Activated naive CD4-positive, alpha-beta T cell treated with anti-CD3 and anti-CD28 coated beads, Interleukin-2, amount 50 U/mL, for 24 hours (primary cell): ENCODE data around the gene ICAM4.

Experiments used
- H3K27ac Mint-ChIP-seq: one replicate; pipeline ENCODE4 v1.8.0; 2021; ENCODE audit warnings: mild to moderate bottlenecking, mixed read lengths
- H3K27me3 Mint-ChIP-seq: one replicate; pipeline ENCODE4 v1.8.0; 2021; ENCODE audit warnings: mixed read lengths
- H3K36me3 Mint-ChIP-seq: one replicate; pipeline ENCODE4 v1.8.0; 2021; ENCODE audit warnings: mixed read lengths
- H3K4me1 Mint-ChIP-seq: one replicate; pipeline ENCODE4 v1.8.0; 2021; ENCODE audit warnings: mixed read lengths
- H3K4me3 Mint-ChIP-seq: one replicate; pipeline ENCODE4 v1.8.0; 2021; ENCODE audit warnings: mild to moderate bottlenecking, mixed read lengths
- H3K9me3 Mint-ChIP-seq: one replicate; pipeline ENCODE4 v1.8.0; 2021; ENCODE audit warnings: mixed read lengths

The ICAM4 gene

DNA sequence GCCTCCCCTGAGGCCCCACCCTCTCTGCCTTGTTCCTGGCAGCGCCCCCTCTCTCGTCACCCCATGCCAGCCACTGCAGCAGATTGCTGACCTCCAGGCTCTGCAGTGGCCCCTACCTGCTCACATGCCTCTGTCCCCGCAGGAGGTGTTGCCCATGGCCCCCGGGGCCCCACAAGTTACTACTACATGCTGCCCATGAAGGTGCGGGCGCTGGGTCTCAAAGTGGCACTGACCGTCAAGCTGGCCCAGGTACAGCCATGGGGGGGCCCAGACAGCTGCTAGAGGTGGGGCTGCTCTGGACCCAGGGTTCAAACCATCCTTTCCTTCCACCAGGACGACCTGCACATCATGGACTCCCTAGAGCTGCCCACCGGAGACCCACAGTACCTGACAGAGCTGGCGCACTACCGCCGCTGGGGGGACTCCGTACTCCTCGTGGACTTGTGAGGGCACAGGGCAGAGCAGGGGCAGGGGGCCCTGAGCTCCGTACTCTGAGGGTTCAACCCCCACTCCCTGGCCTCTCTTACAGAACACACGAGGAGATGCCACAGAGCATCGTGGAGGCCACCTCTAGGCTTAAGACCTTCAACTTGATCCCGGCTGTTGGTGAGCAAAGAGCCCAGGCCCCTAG, 28.6 kb upstream of the ICAM4 start:
- Mint-ChIP-seq H3K27me3 (no peaks in the 10 kb centered on the region), H3K4me1 (peaks cover 29% of the 10 kb centered on the region), H3K36me3 (peaks cover 16% of the 10 kb centered on the region), H3K4me3 (no peak overlapping the region), H3K27ac (no peak overlapping the region), H3K9me3 (no peaks in the 10 kb centered on the region)

- Mint-ChIP-seq H3K27me3 (no peaks in the 10 kb centered on the region), H3K36me3 (peaks cover 13% of the 10 kb centered on the region), H3K9me3 (no peaks in the 10 kb centered on the region), H3K4me1 (peaks cover 21% of the 10 kb centered on the region), H3K4me3 (no peak overlapping the region), H3K27ac (no peak overlapping the region)
Observed at GRCh38 chr19:10259162-10259905, 27.4 kb upstream of the ICAM4 start.

DNA sequence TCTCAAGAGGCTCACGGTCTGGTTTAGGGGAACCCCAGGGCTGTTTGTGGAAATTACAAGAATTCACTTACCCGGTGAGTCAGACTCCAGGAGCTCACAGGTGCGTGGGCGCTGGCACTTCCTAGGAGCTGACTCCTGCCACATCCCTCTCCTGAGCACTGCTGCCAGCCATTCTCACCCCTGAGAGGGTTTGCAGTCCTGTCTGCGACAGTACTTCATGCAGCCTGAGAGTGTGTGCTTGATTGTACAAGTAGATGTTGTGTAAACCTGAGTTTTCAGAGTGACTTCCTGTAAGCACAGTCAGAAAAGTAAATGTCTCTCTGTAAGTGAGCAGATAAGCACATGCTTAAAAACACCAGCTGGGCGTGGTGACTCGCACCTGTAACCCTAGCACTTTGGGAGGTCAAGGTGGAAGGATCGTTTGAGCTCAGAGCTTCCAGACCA, 26.6 kb upstream of the ICAM4 start:
- Mint-ChIP-seq H3K36me3 (peaks cover 13% of the 10 kb centered on the region), H3K4me3 (peak overlapping the region; percentile 27), H3K27ac (peak overlapping the region; percentile 76), H3K9me3 (no peaks in the 10 kb centered on the region), H3K27me3 (no peaks in the 10 kb centered on the region), H3K4me1 (peaks cover 21% of the 10 kb centered on the region)

DNA sequence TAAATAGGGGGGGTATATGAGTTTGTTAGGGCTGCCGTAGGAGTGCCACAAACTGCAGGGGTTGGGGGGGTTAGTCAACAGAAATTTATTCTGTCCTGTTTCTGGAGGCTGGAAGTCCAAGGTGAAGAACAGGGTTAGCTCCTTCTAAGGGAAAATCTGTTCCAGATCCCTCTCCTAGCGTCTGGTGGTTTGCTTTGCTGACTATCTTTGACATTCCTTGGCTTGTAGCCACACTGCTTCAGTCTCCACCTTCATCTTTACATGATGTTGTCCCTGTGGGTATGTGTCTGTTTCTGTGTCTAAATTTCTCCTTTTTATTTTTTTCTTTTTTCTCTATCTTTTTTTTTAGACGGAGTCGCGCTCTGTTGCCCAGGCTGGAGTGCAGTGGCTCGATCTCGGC, 24.0 kb upstream of the ICAM4 start:
- Mint-ChIP-seq H3K4me1 (peaks cover 12% of the 10 kb centered on the region), H3K27ac (no peak overlapping the region), H3K27me3 (no peaks in the 10 kb centered on the region), H3K4me3 (no peak overlapping the region), H3K36me3 (no peaks in the 10 kb centered on the region), H3K9me3 (no peaks in the 10 kb centered on the region)

DNA sequence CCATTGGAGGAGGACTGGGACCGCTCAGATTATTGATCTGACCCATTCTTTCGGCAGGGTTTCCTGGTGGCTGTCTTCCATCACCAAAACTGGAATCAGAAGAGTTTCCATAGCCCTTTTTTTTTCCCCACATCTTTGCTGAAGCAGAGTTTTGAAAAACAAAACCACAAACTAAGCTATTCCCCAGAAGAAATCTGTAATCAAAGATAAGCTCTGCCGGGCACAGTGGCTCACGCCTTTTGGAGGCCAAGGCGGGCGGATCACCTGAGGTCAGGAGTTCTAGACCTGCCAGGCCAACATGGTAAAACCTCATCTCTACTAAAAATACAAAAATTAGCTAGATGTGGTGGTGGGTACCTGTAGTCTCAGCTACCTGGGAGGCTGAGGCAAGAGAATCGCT, 20.0 kb upstream of the ICAM4 start:
- H3K36me3 Mint-ChIP-seq, result no peaks in the 10 kb centered on the region
- no peak overlapping the region for H3K4me3 Mint-ChIP-seq
- H3K27ac Mint-ChIP-seq, result peak overlapping the region; percentile 60
- H3K9me3 Mint-ChIP-seq, result no peaks in the 10 kb centered on the region
- peaks cover 10% of the 10 kb centered on the region for H3K4me1 Mint-ChIP-seq
- H3K27me3 Mint-ChIP-seq, result no peaks in the 10 kb centered on the region

GRCh38 chr19:10268071-10268470, 18.7 kb upstream of the ICAM4 start:
- Mint-ChIP-seq H3K4me3 (no peak overlapping the region), H3K9me3 (no peaks in the 10 kb centered on the region), H3K27ac (peak overlapping the region; percentile 38), H3K27me3 (no peaks in the 10 kb centered on the region), H3K4me1 (peaks cover 14% of the 10 kb centered on the region), H3K36me3 (no peaks in the 10 kb centered on the region)

- Mint-ChIP-seq H3K27me3 (no peaks in the 10 kb centered on the region), H3K36me3 (no peaks in the 10 kb centered on the region), H3K27ac (peak overlapping the region; percentile 84), H3K4me3 (peak overlapping the region; percentile 82), H3K9me3 (no peaks in the 10 kb centered on the region), H3K4me1 (peaks cover 18% of the 10 kb centered on the region)
Observed at GRCh38 chr19:10269333-10270179, 17.2 kb upstream of the ICAM4 start.

DNA sequence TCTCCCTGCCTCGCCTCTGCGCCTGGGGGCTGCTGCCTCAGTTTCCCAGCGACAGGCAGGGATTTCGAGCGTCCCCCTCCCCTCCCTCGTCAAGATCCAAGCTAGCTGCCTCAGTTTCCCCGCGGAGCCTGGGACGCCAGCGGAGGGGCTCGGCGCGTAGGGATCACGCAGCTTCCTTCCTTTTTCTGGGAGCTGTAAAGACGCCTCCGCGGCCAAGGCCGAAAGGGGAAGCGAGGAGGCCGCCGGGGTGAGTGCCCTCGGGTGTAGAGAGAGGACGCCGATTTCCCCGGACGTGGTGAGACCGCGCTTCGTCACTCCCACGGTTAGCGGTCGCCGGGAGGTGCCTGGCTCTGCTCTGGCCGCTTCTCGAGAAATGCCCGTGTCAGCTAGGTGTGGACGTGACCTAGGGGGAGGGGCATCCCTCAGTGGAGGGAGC, 16.6 kb upstream of the ICAM4 start:
- peaks cover 18% of the 10 kb centered on the region for H3K4me1 Mint-ChIP-seq
- peak overlapping the region; percentile 82 for H3K4me3 Mint-ChIP-seq
- no peaks in the 10 kb centered on the region for H3K9me3 Mint-ChIP-seq
- H3K27ac Mint-ChIP-seq, result peak overlapping the region; percentile 74
- H3K27me3 Mint-ChIP-seq, result no peaks in the 10 kb centered on the region
- H3K36me3 Mint-ChIP-seq, result no peaks in the 10 kb centered on the region

GRCh38 chr19:10270616-10271394, 15.9 kb upstream of the ICAM4 start, which contains the start of gene ICAM1:
Gene ICAM1 (plus strand): TSS chr19:10271120. CDS start chr19:10271160, 40 bp downstream.
- Mint-ChIP-seq H3K4me3 (peak within 1 kb of the TSS; percentile 82), H3K36me3 (no peaks in the 10 kb centered on the region), H3K27ac (peak within 1 kb of the TSS; percentile 74), H3K4me1 (peaks cover 18% of the 10 kb centered on the region), H3K27me3 (no peaks in the 10 kb centered on the region), H3K9me3 (no peaks in the 10 kb centered on the region)

DNA sequence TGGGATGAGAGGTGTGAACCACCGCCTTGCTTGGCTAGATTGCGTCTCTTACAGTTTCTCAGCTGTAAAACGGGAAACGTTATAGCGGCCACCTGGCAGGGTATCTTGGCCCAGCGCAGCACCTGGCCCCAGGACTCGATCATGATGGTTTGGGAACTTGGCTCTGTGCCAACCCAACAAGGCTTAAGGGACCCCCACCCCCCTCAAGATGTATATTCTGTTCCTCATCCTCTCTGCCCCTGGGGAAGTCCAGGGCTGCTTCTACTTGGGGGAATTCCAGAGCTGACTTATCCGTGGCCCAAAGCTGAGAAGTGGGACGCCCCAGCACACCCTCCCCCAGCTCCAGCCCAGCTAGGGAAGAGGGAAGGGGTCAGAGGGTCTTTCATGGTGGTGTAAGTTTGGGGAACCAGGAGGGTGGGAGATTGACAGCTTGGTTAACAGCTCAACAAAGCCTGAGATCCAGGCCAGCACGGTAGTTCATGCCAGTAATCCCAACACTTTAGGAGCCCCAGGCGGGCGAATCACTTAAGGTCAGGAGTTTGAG, 15.1 kb upstream of the ICAM4 start:
- Mint-ChIP-seq H3K4me1 (peaks cover 18% of the 10 kb centered on the region), H3K27ac (peak overlapping the region; percentile 35), H3K9me3 (no peaks in the 10 kb centered on the region), H3K36me3 (no peaks in the 10 kb centered on the region), H3K4me3 (peak overlapping the region; percentile 82), H3K27me3 (no peaks in the 10 kb centered on the region)

- H3K27me3 Mint-ChIP-seq, result no peaks in the 10 kb centered on the region
- peaks cover 2% of the 10 kb centered on the region for H3K36me3 Mint-ChIP-seq
- peaks cover 16% of the 10 kb centered on the region for H3K4me1 Mint-ChIP-seq
- H3K4me3 Mint-ChIP-seq, result no peak overlapping the region
- peak overlapping the region; percentile 75 for H3K27ac Mint-ChIP-seq
- no peaks in the 10 kb centered on the region for H3K9me3 Mint-ChIP-seq
Observed at GRCh38 chr19:10274589-10274988, 12.2 kb upstream of the ICAM4 start.

DNA sequence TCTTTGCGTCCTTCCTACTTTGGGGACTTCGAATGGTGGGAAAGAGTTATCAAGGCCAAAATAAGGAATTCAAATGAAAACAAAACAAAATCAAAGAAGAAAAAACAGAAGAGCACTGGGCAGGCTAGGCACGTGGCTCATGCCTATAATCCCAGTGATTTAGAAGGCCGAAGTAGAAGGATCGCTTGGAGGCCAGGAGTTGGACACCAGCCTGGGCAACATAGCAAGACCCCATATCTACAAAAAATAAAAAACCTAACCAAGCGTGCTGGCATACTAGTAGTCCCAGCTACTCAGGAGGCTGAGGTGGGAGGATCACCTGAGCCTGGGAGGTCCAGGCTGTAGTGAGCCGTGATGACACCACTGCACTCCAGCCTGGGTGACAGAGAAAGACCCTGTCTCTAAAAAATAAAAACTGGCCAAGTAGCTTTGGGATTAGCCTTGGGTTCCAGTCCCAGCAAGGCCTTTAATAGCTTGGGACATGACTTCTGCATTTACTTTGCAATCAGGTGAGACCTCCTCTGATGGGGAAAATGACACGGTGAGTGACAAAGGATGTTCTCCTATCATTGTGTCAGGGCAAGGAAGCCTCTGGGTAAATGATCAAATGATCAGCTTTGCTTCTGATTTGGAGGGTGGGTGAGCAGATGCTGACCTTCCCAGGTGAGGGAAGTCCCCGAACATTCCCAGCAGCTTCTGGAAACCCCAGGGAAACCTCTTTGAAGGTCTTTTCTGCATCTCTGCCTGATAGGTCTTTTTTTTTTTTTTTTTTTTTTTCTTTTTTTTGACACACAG, 8.8 kb upstream of the ICAM4 start:
- peaks cover 9% of the 10 kb centered on the region for H3K4me1 Mint-ChIP-seq
- no peak overlapping the region for H3K27ac Mint-ChIP-seq
- no peak overlapping the region for H3K4me3 Mint-ChIP-seq

DNA sequence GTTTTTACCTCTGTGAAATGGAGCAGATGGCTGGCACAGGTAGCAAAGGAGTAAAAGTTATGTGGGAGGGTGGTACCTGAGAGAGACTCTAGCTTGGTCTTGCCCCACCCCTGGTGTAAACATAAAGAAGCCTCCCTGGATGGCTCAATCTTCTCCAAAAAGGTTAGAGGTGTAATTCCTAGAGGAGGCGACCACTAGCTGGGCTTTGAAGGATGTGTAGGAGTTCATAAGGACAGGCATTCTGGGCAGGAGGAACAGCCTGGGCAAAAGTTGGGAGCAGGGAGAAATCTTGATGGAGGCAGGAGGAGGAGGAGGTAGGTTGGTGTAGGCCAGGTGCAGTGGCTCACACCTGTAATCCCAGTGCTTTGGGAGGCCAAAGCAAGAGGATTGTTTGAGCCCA, 7.8 kb upstream of the ICAM4 start:
- Mint-ChIP-seq H3K27ac (no peak overlapping the region), H3K36me3 (peaks cover 7% of the 10 kb centered on the region), H3K4me1 (peaks cover 8% of the 10 kb centered on the region), H3K9me3 (no peaks in the 10 kb centered on the region), H3K4me3 (no peak overlapping the region), H3K27me3 (no peaks in the 10 kb centered on the region)

More for the DNA sequence above, 8.8 kb upstream of the ICAM4 start:
- no peaks in the 10 kb centered on the region for H3K9me3 Mint-ChIP-seq
- no peaks in the 10 kb centered on the region for H3K27me3 Mint-ChIP-seq
- peaks cover 7% of the 10 kb centered on the region for H3K36me3 Mint-ChIP-seq

DNA sequence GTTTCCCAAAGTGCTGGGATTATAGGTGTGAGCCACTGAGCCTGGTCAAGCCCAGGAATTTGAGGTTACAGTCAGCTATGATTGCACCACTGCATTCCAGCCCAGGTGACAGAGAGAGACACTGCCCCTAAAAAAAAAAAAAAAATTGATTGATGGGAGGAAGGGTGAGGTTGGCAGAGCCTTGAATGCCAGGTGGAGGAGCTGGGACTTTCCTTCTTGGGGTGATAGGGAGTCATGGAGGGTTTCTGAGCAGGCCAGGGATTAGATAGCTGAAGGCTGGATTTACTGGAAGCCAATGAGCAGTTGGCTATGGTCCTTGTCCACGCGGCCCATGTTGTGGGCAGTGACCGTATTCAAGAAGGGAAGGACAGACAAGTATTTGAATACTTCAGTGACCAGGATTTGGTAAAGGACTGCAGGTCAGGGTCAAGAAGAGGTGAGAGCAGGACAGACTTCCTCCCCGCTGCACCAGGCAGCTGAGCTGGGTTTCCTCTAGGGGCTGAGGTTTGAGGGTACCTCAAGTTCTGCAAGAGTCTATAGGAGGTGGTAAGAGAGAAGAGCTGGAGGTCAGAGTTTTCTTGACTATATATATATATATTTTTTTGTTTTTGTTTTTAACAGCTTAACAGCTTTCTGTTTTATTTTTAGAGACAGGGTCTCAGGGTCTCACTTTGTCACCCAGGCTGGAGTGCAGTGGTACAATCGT, 6.9 kb upstream of the ICAM4 start:
- Mint-ChIP-seq H3K27ac (no peak overlapping the region), H3K4me1 (peaks cover 6% of the 10 kb centered on the region), H3K27me3 (no peaks in the 10 kb centered on the region), H3K9me3 (no peaks in the 10 kb centered on the region), H3K4me3 (no peak overlapping the region), H3K36me3 (peaks cover 8% of the 10 kb centered on the region)
